T-helper 1 cell treated with Interleukin-12 subunit alpha and Interleukin-12 subunit beta and Interleukin-4 antibody, amounts not matched to agents 30 μg/mL and 1 μg/mL, for 36 hours (primary cell): ENCODE data around the gene EEF1AKMT1.

Experiments used
- H3K27ac Mint-ChIP-seq: one replicate; pipeline ENCODE4 v1.8.0; 2021; ENCODE audit warnings: mild to moderate bottlenecking, mixed read lengths
- H3K27me3 Mint-ChIP-seq: one replicate; pipeline ENCODE4 v1.8.0; 2021; ENCODE audit warnings: low read depth, mixed read lengths
- H3K36me3 Mint-ChIP-seq: one replicate; pipeline ENCODE4 v1.8.0; 2021; ENCODE audit warnings: low read depth, mixed read lengths
- H3K4me1 Mint-ChIP-seq: one replicate; pipeline ENCODE4 v1.8.0; 2021; ENCODE audit warnings: low read depth, mixed read lengths
- H3K4me3 Mint-ChIP-seq: one replicate; pipeline ENCODE4 v1.8.0; 2021; ENCODE audit warnings: mild to moderate bottlenecking, moderate library complexity, mixed read lengths
- H3K9me3 Mint-ChIP-seq: one replicate; pipeline ENCODE4 v1.8.0; 2021; ENCODE audit warnings: mixed read lengths

The EEF1AKMT1 gene

DNA sequence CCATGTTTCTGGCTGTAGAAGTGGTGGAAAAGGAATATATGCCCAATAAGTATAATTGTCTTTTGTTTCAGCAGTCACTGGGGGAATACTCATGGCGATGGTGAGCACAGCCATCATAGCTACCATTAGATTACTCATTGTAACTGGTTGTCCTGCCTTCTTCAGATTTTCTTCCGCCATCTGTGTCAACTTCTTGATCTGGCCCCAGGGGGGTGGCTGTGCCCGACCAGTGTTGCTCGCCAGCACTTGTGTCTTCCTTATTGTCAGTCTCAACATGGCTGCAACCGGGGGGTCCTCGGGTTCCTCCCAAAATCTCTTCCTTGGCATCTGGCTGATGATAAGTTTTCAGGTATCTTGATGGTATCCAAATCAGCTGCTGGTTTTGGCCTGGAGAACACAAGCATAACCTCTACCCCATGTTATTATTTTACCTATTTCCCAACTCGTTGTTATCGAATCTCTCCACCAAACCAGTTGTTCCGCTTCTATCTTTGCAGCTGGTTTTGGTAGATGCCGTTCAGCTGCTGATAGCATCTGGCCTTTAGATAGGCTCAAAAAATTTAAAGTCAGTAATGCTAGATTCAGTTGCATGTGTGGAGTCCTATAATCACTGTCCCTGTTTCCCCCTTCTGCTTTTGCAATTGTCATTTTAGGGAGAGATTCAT, 93.2 kb downstream of the EEF1AKMT1 start:
- Mint-ChIP-seq H3K9me3 (no peaks in the 10 kb centered on the region), H3K36me3 (no peaks in the 10 kb centered on the region), H3K27ac (no peak overlapping the region), H3K4me1 (no peaks in the 10 kb centered on the region), H3K4me3 (no peak overlapping the region), H3K27me3 (no peaks in the 10 kb centered on the region)

DNA sequence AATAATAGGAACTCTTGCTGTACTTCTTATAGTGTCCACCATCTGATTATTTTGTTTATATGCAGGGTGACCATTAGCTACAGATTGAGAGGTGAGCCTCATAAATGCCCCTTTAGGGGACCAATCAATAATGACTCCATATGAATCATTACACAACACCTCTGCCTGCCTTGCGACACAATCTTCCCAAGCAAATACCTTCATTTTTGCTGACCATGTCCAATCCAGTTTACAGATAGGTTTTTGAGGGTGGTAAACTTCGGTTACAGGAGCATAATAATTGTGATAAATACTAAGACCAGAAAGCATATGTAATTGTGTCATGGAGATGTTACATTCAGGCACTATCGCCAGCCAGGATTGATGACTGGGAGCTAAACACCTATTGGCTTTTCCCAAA, 93.9 kb downstream of the EEF1AKMT1 start:
- no peak overlapping the region for H3K4me3 Mint-ChIP-seq
- no peak overlapping the region for H3K27ac Mint-ChIP-seq
- no peaks in the 10 kb centered on the region for H3K27me3 Mint-ChIP-seq
- H3K9me3 Mint-ChIP-seq: no peaks in the 10 kb centered on the region
- no peaks in the 10 kb centered on the region for H3K4me1 Mint-ChIP-seq
- H3K36me3 Mint-ChIP-seq: no peaks in the 10 kb centered on the region
